Measurements from ENCODE around the gene GPR137C.

The GPR137C gene

GRCh38 chr14:52663850-52664249, 111.2 kb downstream of the GPR137C start:
- no peak for DNase-seq (ENCODE audit: low read depth in 2 of 2)

- no peak for DNase-seq (ENCODE audit: low read depth in 2 of 2)
Observed at GRCh38 chr14:52678591-52678990, 126.0 kb downstream of the GPR137C start.

GRCh38 chr14:52683985-52684520, 131.4 kb downstream of the GPR137C start:
- DNase-seq (ENCODE audit: low read depth in 2 of 2) = no peak

GRCh38 chr14:52686176-52686575, 133.5 kb downstream of the GPR137C start:
- no peak for DNase-seq (ENCODE audit: low read depth in 2 of 2)
